Fibroblast of skin of left quadriceps (primary cell): Measurements from ENCODE around the gene ILK.
A peak's percentile ranks its signal among the peaks of the same experiment; 100 is the strongest.

Source experiments
- DNase-seq, 2 experiments: peaks; one replicate each; pipeline ENCODE4 v3.0.0-alpha.2; 2013; ENCODE audit warnings: low read depth in 2 of 2

ILK gene

GRCh38 chr11:6603287-6604080, at the start of gene ILK, which contains the start of gene RRP8:
TSS of gene ILK (plus strand) at chr11:6603774. CDS start at chr11:6604272, 498 bp downstream.
TSS of gene RRP8 (minus strand) at chr11:6603616. CDS start at chr11:6603502, 114 bp downstream.
- peak; percentile 69 to 74 for DNase-seq

- DNase-seq, result no peak
These were observed 48.5 kb upstream of the ILK start for GRCh38 chr11:6554828-6555706.

- DNase-seq, result no peak
These were observed 47.2 kb upstream of the ILK start for GRCh38 chr11:6556139-6556949.

- DNase-seq, result no peak
These were observed 46.5 kb upstream of the ILK start for GRCh38 chr11:6557063-6557462.

GRCh38 chr11:6557761-6558674, 45.6 kb upstream of the ILK start:
- no peak for DNase-seq

- DNase-seq, result no peak
These were observed 44.2 kb upstream of the ILK start for GRCh38 chr11:6559369-6559768.

GRCh38 chr11:6561288-6561687, 42.3 kb upstream of the ILK start:
- no peak for DNase-seq

GRCh38 chr11:6563121-6563619, 40.4 kb upstream of the ILK start:
- no peak for DNase-seq

- no peak for DNase-seq
These were observed 39.9 kb upstream of the ILK start for GRCh38 chr11:6563667-6564066.

GRCh38 chr11:6565325-6565724, 38.2 kb upstream of the ILK start:
- DNase-seq, result no peak

- no peak for DNase-seq
These were observed 37.4 kb upstream of the ILK start for GRCh38 chr11:6565988-6566703.

- DNase-seq, result no peak
These were observed 36.7 kb upstream of the ILK start for GRCh38 chr11:6566704-6567370.

GRCh38 chr11:6567371-6567745, 36.2 kb upstream of the ILK start:
- no peak for DNase-seq

- DNase-seq, result peak; percentile 64 to 67
These were observed 35.2 kb upstream of the ILK start for GRCh38 chr11:6568191-6568918.

GRCh38 chr11:6569706-6570105, 33.9 kb upstream of the ILK start:
- DNase-seq, result no peak

- DNase-seq, result no peak
These were observed 32.7 kb upstream of the ILK start for GRCh38 chr11:6570691-6571427.

GRCh38 chr11:6571434-6572008, 32.1 kb upstream of the ILK start:
- no peak for DNase-seq

- DNase-seq, result peak; percentile 56 to 57
These were observed 31.4 kb upstream of the ILK start for GRCh38 chr11:6572215-6572614.
